ENCODE measurements around the gene FBH1.
"Not testable (repeated sequence)": the region's sequence is repeated elsewhere in the genome, so short reads cannot be mapped to it uniquely, and the experiment has no call there.

- not testable (repeated sequence) for TF ChIP-seq CTCF (IDR thresholded peaks at IDR 0.05; ENCODE audit: low read length); EZH2 (IDR thresholded peaks at IDR 0.05; ENCODE audit: borderline replicate concordance, low read length)
Observed at GRCh38 chr10:5877041-5877440, 13.0 kb upstream of the FBH1 start.

Data from OCI-LY1 (cell line).